K562 (cell line): ENCODE measurements around the gene CBX2. TPM values are rescaled to one million over a fixed set of nuclear protein-coding genes. Genes with fewer than 3 reads are reported as not detected.

Experiments
- ATF7 ChIP-seq: fragments of 450-650 bp; IDR thresholded peaks from 2 replicates; pipeline ENCODE4 v1.7.1; 2014; ENCODE audit warnings: mild to moderate bottlenecking, moderate library complexity
- BMI1 ChIP-seq: fragments of 150-350 bp; IDR thresholded peaks from 2 replicates; pipeline ENCODE4 v1.6.1; 2014; ENCODE audit warnings: low read length
- CHCHD3 ChIP-seq: fragments of 250-450 bp; sonication (Bioruptor Pico); IDR thresholded peaks from 2 replicates; pipeline ENCODE4 v2.1.2; 2022; ENCODE audit warnings: mild to moderate bottlenecking
- ETV1 ChIP-seq: fragments of 450-650 bp; conservative IDR thresholded peaks from 2 replicates; pipeline ENCODE4 v1.6.1; 2016; ENCODE audit warnings: missing genetic modification characterization, control low read depth, low read depth, missing compliant biosample characterization
- FOS ChIP-seq: IDR thresholded peaks from 3 replicates; pipeline ENCODE4 v1.6.1; 2011; ENCODE audit not compliant: insufficient read length; ENCODE audit errors: extremely low read depth
- FOSL1 ChIP-seq: fragments of 200-800 bp; sonication (Bioruptor generic); conservative IDR thresholded peaks from 2 replicates; pipeline ENCODE4 v1.6.1; 2016; ENCODE audit warnings: missing genetic modification characterization, missing compliant biosample characterization
- HDAC6 ChIP-seq: IDR thresholded peaks from 2 replicates; pipeline ENCODE4 v1.6.1; 2012; ENCODE audit warnings: low read depth, mild to moderate bottlenecking, control low read depth, inconsistent platforms, low read length, moderate library complexity
- HIVEP1 ChIP-seq: fragments of 250-450 bp; sonication (Bioruptor Pico); IDR thresholded peaks from 2 replicates; pipeline ENCODE4 v1.4.0; 2020; ENCODE audit warnings: mild to moderate bottlenecking
- HNRNPLL ChIP-seq: fragments of 200-400 bp; formaldehyde crosslinking; IDR thresholded peaks from 2 replicates; pipeline ENCODE4 v1.6.1; 2017; ENCODE audit warnings: low read length, low read depth, mild to moderate bottlenecking; ENCODE audit not compliant: poor library complexity, severe bottlenecking
- KDM4B ChIP-seq, 2 experiments: fragments of 450-650 bp in 1 of 2; sonication (generic) in 1 of 2; IDR thresholded peaks; 2 replicates each; pipeline ENCODE4 v1.6.1; 2016 to 2017; ENCODE audit warnings: borderline replicate concordance in 2 of 2, antibody characterized with exemption in 1 of 2, low read depth in 1 of 2, mild to moderate bottlenecking in 1 of 2
- NCOA4 ChIP-seq: fragments of 450-650 bp; IDR thresholded peaks from 2 replicates; pipeline ENCODE4 v1.6.1; 2018; ENCODE audit warnings: mild to moderate bottlenecking; ENCODE audit not compliant: partially characterized antibody
- NR0B1 ChIP-seq: fragments of 450-650 bp; IDR thresholded peaks from one replicate; pipeline ENCODE4 v1.6.1; 2018; ENCODE audit warnings: mild to moderate bottlenecking, moderate library complexity; ENCODE audit not compliant: partially characterized antibody
- RUNX1 ChIP-seq: sonication (generic); IDR thresholded peaks from 2 replicates; pipeline ENCODE4 v1.6.1; 2016; ENCODE audit warnings: antibody characterized with exemption, low read depth
- SMAD1 ChIP-seq: fragments of 150-350 bp; IDR thresholded peaks from 2 replicates; pipeline ENCODE4 v1.6.1; 2014; ENCODE audit warnings: low read length, low read depth; ENCODE audit not compliant: partially characterized antibody
- WHSC1 ChIP-seq: IDR thresholded peaks from one replicate; pipeline ENCODE4 v1.6.1; 2012; ENCODE audit warnings: low read length, control low read depth, inconsistent platforms
- ZEB2 ChIP-seq: fragments of 450-650 bp; IDR thresholded peaks from 2 replicates; pipeline ENCODE4 v1.6.1; 2016
- ZHX1 ChIP-seq: fragments of 150-350 bp; conservative IDR thresholded peaks from 2 replicates; pipeline ENCODE4 v1.6.1; 2014; ENCODE audit warnings: low read length
- ZNF277 ChIP-seq: fragments of 250-450 bp; sonication (Bioruptor Pico); IDR thresholded peaks from 2 replicates; pipeline ENCODE4 v1.8.0; 2022; ENCODE audit warnings: inconsistent platforms, mild to moderate bottlenecking, moderate library complexity, borderline replicate concordance
- ZNF644 ChIP-seq: fragments of 200-800 bp; sonication (Bioruptor generic); IDR thresholded peaks from 2 replicates; pipeline ENCODE4 v1.6.1; 2016; ENCODE audit warnings: low read depth, missing genetic modification characterization, missing compliant biosample characterization
- ZNF699 ChIP-seq: fragments of 250-450 bp; sonication (Bioruptor Pico); IDR thresholded peaks from 2 replicates; pipeline ENCODE4 v1.8.0; 2021; ENCODE audit warnings: mild to moderate bottlenecking, moderate library complexity; ENCODE audit not compliant: insufficient replicate concordance
- polyA plus RNA-seq, 8 experiments: library from polyadenylated mRNA; depleted of rRNA in 4 of 8; stranded (reverse) in 5 of 8; unstranded in 3 of 8; fragments of >200 nt; fragmentation: Nextera tagmentation in 2 of 8; fragmentation: Illumina TruSeq in 1 of 8; extraction: Ambion mirVana in 2 of 8; extraction: Trizol in 1 of 8; gene quantifications; 2 replicates each; pipeline versions ENCODE4 v1.2.1 to v1.2.3, GENCODE V29; 2011 to 2014; ENCODE audit warnings: inconsistent platforms in 1 of 8, missing spikeins in 1 of 8
- total RNA-seq, 7 experiments: library from RNA; depleted of rRNA in 6 of 7; stranded (reverse); fragments of >200 nt in 6 of 7; fragmentation: Illumina TruSeq in 2 of 7; extraction: Trizol in 2 of 7; gene quantifications; 2 replicates each; pipeline versions ENCODE4 v1.2.1 to v1.2.3, GENCODE V29; 2011 to 2021; ENCODE audit warnings: low replicate concordance in 1 of 7
- TF ChIP-seq, protein P1 (sequence below): fragments of 450-650 bp; IDR thresholded peaks from 2 replicates; pipeline ENCODE4 v1.6.1; 2018; ENCODE audit warnings: mild to moderate bottlenecking, low read depth; ENCODE audit not compliant: partially characterized antibody

The CBX2 gene
- total and polyA plus RNA-seq, 9 of the 15 experiments (the other 6 are each of a cell fraction or from before 2014, with no cell fraction given): 0.66 to 26.9 (median 13.9) TPM

DNA sequence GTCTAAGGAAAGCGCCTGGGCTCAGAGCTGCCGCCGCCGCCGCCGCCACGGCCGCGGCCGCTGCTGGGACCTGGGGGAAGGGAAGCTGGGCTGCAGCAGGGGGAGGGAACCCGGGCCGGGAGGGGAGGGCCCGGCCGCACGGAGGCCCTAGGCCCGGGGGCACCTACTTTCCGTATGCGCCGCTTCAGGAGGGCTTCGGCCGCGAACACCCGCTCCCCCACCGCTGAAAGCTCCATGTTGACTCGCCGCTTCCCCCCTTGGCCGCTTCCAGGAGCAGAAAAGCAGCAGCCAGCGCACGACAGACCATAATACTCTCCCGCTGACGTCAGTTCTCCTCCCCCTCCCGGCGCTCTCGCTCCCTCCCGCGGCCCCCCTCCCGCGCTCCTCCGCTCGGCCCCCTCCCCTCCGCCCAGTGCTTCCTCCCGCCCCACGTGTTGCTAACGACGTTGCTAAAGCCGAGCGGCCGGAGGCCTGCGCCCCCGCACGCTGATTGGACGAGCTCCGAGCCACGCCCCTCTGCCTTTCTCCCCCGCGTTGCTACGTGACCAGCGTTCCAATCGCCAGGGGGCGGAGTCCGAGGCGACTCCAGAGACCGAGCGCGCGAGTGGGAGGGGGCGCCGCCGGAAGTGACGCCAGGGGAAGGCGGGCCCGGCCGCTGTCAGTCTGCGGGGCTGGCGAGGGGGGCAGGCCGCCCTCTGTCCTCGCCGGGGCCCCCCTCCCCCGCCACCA, 19.0 kb downstream of the CBX2 start, which contains the start of gene CBX8 (continued):
- no peak for TF ChIP-seq NR0B1
- TF ChIP-seq RUNX1: no peak
- TF ChIP-seq CHCHD3 (CRISPR knock-in tag): no peak
- no peak for TF ChIP-seq ZNF277
- peak; percentile 46; the same call in 1 of the 2 replicates for TF ChIP-seq FOSL1 (tag)
- peak; percentile 88 for TF ChIP-seq FOS
- TF ChIP-seq, protein P1, sequence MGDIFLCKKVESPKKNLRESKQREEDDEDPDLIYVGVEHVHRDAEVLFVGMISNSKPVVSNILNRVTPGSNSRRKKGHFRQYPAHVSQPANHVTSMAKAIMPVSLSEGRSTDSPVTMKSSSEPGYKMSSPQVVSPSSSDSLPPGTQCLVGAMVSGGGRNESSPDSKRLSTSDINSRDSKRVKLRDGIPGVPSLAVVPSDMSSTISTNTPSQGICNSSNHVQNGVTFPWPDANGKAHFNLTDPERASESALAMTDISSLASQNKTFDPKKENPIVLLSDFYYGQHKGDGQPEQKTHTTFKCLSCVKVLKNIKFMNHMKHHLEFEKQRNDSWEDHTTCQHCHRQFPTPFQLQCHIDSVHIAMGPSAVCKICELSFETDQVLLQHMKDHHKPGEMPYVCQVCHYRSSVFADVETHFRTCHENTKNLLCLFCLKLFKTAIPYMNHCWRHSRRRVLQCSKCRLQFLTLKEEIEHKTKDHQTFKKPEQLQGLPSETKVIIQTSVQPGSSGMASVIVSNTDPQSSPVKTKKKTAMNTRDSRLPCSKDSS: no peak
- TF ChIP-seq SMAD1: peak; percentile 34
- no peak for TF ChIP-seq ZEB2
- TF ChIP-seq NCOA4: no peak
- TF ChIP-seq BMI1: peak; percentile 72; the same call in 1 of the 2 replicates
- TF ChIP-seq ZNF699 (CRISPR knock-in tag): no peak
- no peak for TF ChIP-seq WHSC1
- TF ChIP-seq ATF7: peak; percentile 94
- peak; percentile 21; the same call in 1 of the 2 replicates for TF ChIP-seq ETV1 (tag)
- TF ChIP-seq HIVEP1: no peak
- peak in 1 of 2 experiments; percentile 87; a peak in 2 of 4 replicates for TF ChIP-seq KDM4B (IDR thresholded peaks at IDR 0.05; ENCODE audit: borderline replicate concordance in 2 of 2, low read depth in 1 of 2)
- TF ChIP-seq ZNF644 (tag): no peak
- TF ChIP-seq HNRNPLL: no peak
- TF ChIP-seq HDAC6: no peak
- TF ChIP-seq ZHX1: no peak
